Neural progenitor cell (in vitro differentiated cells): ENCODE data around the gene CHST9.

Source experiments
- EZH2 ChIP-seq: fragments of 200-600 bp; sonication (generic); IDR thresholded peaks from 2 replicates; pipeline ENCODE4 v1.6.1; 2017; ENCODE audit warnings: antibody characterized with exemption, mild to moderate bottlenecking, moderate library complexity
- EZH2phosphoT487 ChIP-seq: fragments of 200-600 bp; sonication (generic); IDR thresholded peaks from 2 replicates; pipeline ENCODE4 v1.6.1; 2017; ENCODE audit warnings: antibody characterized with exemption
- TF ChIP-seq, protein P1 (sequence below): fragments of 200-600 bp; sonication (generic); IDR thresholded peaks from 2 replicates; pipeline ENCODE4 v1.5.1; 2017; ENCODE audit warnings: antibody characterized with exemption, mild to moderate bottlenecking

DNA sequence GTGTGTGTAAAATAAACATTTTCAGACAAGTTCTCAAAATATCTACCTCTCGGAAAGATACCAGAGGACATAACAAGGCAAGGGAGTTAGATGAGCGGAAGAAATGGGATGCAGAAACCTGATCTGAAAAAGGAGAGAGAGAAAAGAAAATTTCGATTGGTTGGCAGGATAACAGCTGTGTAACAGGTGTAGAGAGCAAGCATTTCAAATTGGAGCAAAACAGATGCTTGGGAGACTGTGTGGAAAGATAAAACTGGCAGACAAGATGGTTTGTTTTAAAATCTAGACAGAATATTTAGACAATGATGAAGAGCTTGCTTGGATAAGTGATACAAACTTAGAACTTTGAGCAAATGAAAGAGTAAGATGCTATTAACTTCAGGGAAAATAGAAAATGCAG lies 20.2 kb downstream of the CHST9 start:
- TF ChIP-seq, protein P1, sequence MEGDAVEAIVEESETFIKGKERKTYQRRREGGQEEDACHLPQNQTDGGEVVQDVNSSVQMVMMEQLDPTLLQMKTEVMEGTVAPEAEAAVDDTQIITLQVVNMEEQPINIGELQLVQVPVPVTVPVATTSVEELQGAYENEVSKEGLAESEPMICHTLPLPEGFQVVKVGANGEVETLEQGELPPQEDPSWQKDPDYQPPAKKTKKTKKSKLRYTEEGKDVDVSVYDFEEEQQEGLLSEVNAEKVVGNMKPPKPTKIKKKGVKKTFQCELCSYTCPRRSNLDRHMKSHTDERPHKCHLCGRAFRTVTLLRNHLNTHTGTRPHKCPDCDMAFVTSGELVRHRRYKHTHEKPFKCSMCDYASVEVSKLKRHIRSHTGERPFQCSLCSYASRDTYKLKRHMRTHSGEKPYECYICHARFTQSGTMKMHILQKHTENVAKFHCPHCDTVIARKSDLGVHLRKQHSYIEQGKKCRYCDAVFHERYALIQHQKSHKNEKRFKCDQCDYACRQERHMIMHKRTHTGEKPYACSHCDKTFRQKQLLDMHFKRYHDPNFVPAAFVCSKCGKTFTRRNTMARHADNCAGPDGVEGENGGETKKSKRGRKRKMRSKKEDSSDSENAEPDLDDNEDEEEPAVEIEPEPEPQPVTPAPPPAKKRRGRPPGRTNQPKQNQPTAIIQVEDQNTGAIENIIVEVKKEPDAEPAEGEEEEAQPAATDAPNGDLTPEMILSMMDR, result no peak
- TF ChIP-seq EZH2phosphoT487 (no peak), EZH2 (no peak)
